Measurements from ENCODE around the gene ACSL6. TPM values are rescaled to one million over a fixed set of nuclear protein-coding genes. Genes with fewer than 3 reads are reported as not detected.

Gene ACSL6
- total RNA-seq, 2 experiments from 2014 or later: 3.1 to 3.3 TPM

GRCh38 chr5:131945551-131946168 lies 65.8 kb downstream of the ACSL6 start, which contains the start of gene MEIKIN:
Gene MEIKIN, minus strand, starts transcription at chr5:131945663. Its CDS starts 158 bp downstream, at chr5:131945505.
- ChIA-PET POLR2A (no interaction called here), CTCF (interaction anchor here (0.6 to 1.6 kb wide), 4 partner anchors 87 to 511 kb away, joined by 3 to 4 read pairs (median 4); partner anchors contain the start of gene P4HA2)
- intact Hi-C loops (cut with DNase I, micrococcal nuclease): no loop called here
- DNase-seq (no peak), ATAC-seq (no peak)
- no peaks in the 10 kb centered on the region for H3K9me3 Mint-ChIP-seq (ENCODE audit: low read depth)
- H3K4me3 Mint-ChIP-seq: no peak within 1 kb of the TSS
- no peaks in the 10 kb centered on the region for H3K4me1 Mint-ChIP-seq
- H3K27ac Mint-ChIP-seq: no peak within 1 kb of the TSS
- H3K36me3 Mint-ChIP-seq (ENCODE audit: low read depth): no peaks in the 10 kb centered on the region
- H3K27me3 Mint-ChIP-seq: no peaks in the 10 kb centered on the region

- CTCF ChIA-PET: no interaction called here
- no peak overlapping the region for H3K27ac Mint-ChIP-seq
- no peak for DNase-seq
- ATAC-seq: no peak
- H3K4me3 Mint-ChIP-seq: no peak overlapping the region
- no peaks in the 10 kb centered on the region for H3K27me3 Mint-ChIP-seq
- POLR2A ChIA-PET: no interaction called here
- H3K4me1 Mint-ChIP-seq: no peaks in the 10 kb centered on the region
- intact Hi-C loops (cut with DNase I, micrococcal nuclease): no loop called here
- no peaks in the 10 kb centered on the region for H3K36me3 Mint-ChIP-seq (ENCODE audit: low read depth)
- no peaks in the 10 kb centered on the region for H3K9me3 Mint-ChIP-seq (ENCODE audit: low read depth)
Observed at GRCh38 chr5:131944702-131945550, 66.5 kb downstream of the ACSL6 start.

- Mint-ChIP-seq H3K4me3 (no peak overlapping the region), H3K9me3 (ENCODE audit: low read depth) (no peaks in the 10 kb centered on the region), H3K4me1 (no peaks in the 10 kb centered on the region), H3K36me3 (ENCODE audit: low read depth) (no peaks in the 10 kb centered on the region), H3K27me3 (no peaks in the 10 kb centered on the region), H3K27ac (no peak overlapping the region)
- ATAC-seq (no peak), DNase-seq (no peak)
- intact Hi-C loops (cut with DNase I, micrococcal nuclease): no loop called here
- ChIA-PET CTCF (no interaction called here), POLR2A (no interaction called here)
Observed at GRCh38 chr5:131943916-131944315, 67.5 kb downstream of the ACSL6 start.

- Mint-ChIP-seq H3K27me3 (no peaks in the 10 kb centered on the region), H3K9me3 (ENCODE audit: low read depth) (no peaks in the 10 kb centered on the region), H3K36me3 (ENCODE audit: low read depth) (no peaks in the 10 kb centered on the region), H3K4me1 (no peaks in the 10 kb centered on the region), H3K4me3 (no peak overlapping the region), H3K27ac (no peak overlapping the region)
- DNase-seq (no peak), ATAC-seq (no peak)
- POLR2A ChIA-PET: no interaction called here
- intact Hi-C loops (cut with DNase I, micrococcal nuclease): no loop called here
- CTCF ChIA-PET: no interaction called here
Observed at GRCh38 chr5:131942016-131942415, 69.4 kb downstream of the ACSL6 start.

GRCh38 chr5:131939690-131940345 lies 71.6 kb downstream of the ACSL6 start:
- peaks cover 6% of the 10 kb centered on the region for H3K4me1 Mint-ChIP-seq
- POLR2A ChIA-PET: no interaction called here

GRCh38 chr5:131932235-131932634 lies 79.2 kb downstream of the ACSL6 start:
- intact Hi-C loops (cut with DNase I, micrococcal nuclease): no loop called here
- ChIA-PET CTCF (interaction anchor here (1.0 kb wide), 2 partner anchors 24 to 76 kb away, joined by 3 to 4 read pairs; no protein-coding TSS in a partner anchor), POLR2A (no interaction called here)
- H3K36me3 Mint-ChIP-seq (ENCODE audit: low read depth): peaks cover 5% of the 10 kb centered on the region
- no peak for ATAC-seq
- H3K27me3 Mint-ChIP-seq: peaks cover 2% of the 10 kb centered on the region
- DNase-seq: no peak
- H3K9me3 Mint-ChIP-seq (ENCODE audit: low read depth): peaks cover 27% of the 10 kb centered on the region
- no peak overlapping the region for H3K27ac Mint-ChIP-seq
- H3K4me1 Mint-ChIP-seq: peaks cover 6% of the 10 kb centered on the region
- H3K4me3 Mint-ChIP-seq: no peak overlapping the region

More at GRCh38 chr5:131939690-131940345, 71.6 kb downstream of the ACSL6 start:
- Mint-ChIP-seq H3K27me3 (peaks cover 2% of the 10 kb centered on the region), H3K36me3 (ENCODE audit: low read depth) (no peaks in the 10 kb centered on the region), H3K9me3 (ENCODE audit: low read depth) (no peaks in the 10 kb centered on the region), H3K27ac (no peak overlapping the region), H3K4me3 (no peak overlapping the region)
- no peak for ATAC-seq
- DNase-seq: no peak
- intact Hi-C loops (cut with DNase I, micrococcal nuclease): no loop called here
- CTCF ChIA-PET: interaction anchor here (0.9 kb wide), 1 partner anchor 123 kb away, joined by 3 read pairs; no protein-coding TSS in a partner anchor

GRCh38 chr5:131928957-131929356 lies 82.5 kb downstream of the ACSL6 start:
- DNase-seq: no peak
- Mint-ChIP-seq H3K9me3 (ENCODE audit: low read depth) (peaks cover 38% of the 10 kb centered on the region), H3K27ac (no peak overlapping the region), H3K4me1 (no peaks in the 10 kb centered on the region), H3K4me3 (no peak overlapping the region), H3K27me3 (peaks cover 2% of the 10 kb centered on the region), H3K36me3 (ENCODE audit: low read depth) (peaks cover 7% of the 10 kb centered on the region)
- ChIA-PET POLR2A (no interaction called here), CTCF (no interaction called here)
- ATAC-seq: no peak
- intact Hi-C loops (cut with DNase I, micrococcal nuclease): no loop called here

GRCh38 chr5:131926168-131926567 lies 85.3 kb downstream of the ACSL6 start:
- intact Hi-C loops (cut with DNase I, micrococcal nuclease): no loop called here
- Mint-ChIP-seq H3K9me3 (ENCODE audit: low read depth) (peaks cover 38% of the 10 kb centered on the region), H3K4me3 (no peak overlapping the region), H3K36me3 (ENCODE audit: low read depth) (peaks cover 2% of the 10 kb centered on the region), H3K27ac (no peak overlapping the region), H3K27me3 (peaks cover 2% of the 10 kb centered on the region), H3K4me1 (no peaks in the 10 kb centered on the region)
- ChIA-PET CTCF (interaction anchor here (0.9 kb wide), 1 partner anchor 17 kb away, joined by 3 read pairs; no protein-coding TSS in a partner anchor), POLR2A (no interaction called here)
- DNase-seq: no peak
- ATAC-seq: no peak

GRCh38 chr5:131916481-131916880 lies 95.0 kb downstream of the ACSL6 start:
- H3K4me1 Mint-ChIP-seq: no peaks in the 10 kb centered on the region
- ChIA-PET POLR2A (no interaction called here), CTCF (interaction anchor here (0.6 to 0.7 kb wide), 2 partner anchors 11 to 284 kb away, joined by 3 read pairs; no protein-coding TSS in a partner anchor)
- H3K27me3 Mint-ChIP-seq: no peaks in the 10 kb centered on the region
- H3K4me3 Mint-ChIP-seq: no peak overlapping the region
- no peaks in the 10 kb centered on the region for H3K36me3 Mint-ChIP-seq (ENCODE audit: low read depth)
- H3K27ac Mint-ChIP-seq: no peak overlapping the region
- ATAC-seq: no peak
- no peaks in the 10 kb centered on the region for H3K9me3 Mint-ChIP-seq (ENCODE audit: low read depth)
- intact Hi-C loops (cut with DNase I, micrococcal nuclease): no loop called here
- no peak for DNase-seq

- no peak overlapping the region for H3K4me3 Mint-ChIP-seq
- DNase-seq (no peak), ATAC-seq (no peak)
- intact Hi-C loops (cut with DNase I, micrococcal nuclease): no loop called here
- ChIA-PET CTCF (no interaction called here), POLR2A (no interaction called here)
- H3K36me3 Mint-ChIP-seq (ENCODE audit: low read depth): no peaks in the 10 kb centered on the region
- H3K27me3 Mint-ChIP-seq: no peaks in the 10 kb centered on the region
- no peaks in the 10 kb centered on the region for H3K9me3 Mint-ChIP-seq (ENCODE audit: low read depth)
- no peak overlapping the region for H3K27ac Mint-ChIP-seq
- no peaks in the 10 kb centered on the region for H3K4me1 Mint-ChIP-seq
Observed at GRCh38 chr5:131914472-131914871, 97.0 kb downstream of the ACSL6 start.

GRCh38 chr5:131913603-131914002 lies 97.9 kb downstream of the ACSL6 start:
- Mint-ChIP-seq H3K36me3 (ENCODE audit: low read depth) (no peaks in the 10 kb centered on the region), H3K9me3 (ENCODE audit: low read depth) (no peaks in the 10 kb centered on the region), H3K27me3 (no peaks in the 10 kb centered on the region), H3K27ac (no peak overlapping the region), H3K4me3 (no peak overlapping the region), H3K4me1 (no peaks in the 10 kb centered on the region)
- CTCF ChIA-PET: no interaction called here
- DNase-seq: no peak
- intact Hi-C loops (cut with DNase I, micrococcal nuclease): no loop called here
- POLR2A ChIA-PET: no interaction called here
- no peak for ATAC-seq

All from activated CD4-positive, alpha-beta T cell treated with anti-CD3 and anti-CD28 coated beads for 36 hours (primary cell).